Esophagus muscularis mucosa (tissue), 4 donors: ENCODE results near the gene PLCH1. TPM values are rescaled to one million over a fixed set of nuclear protein-coding genes. Genes with fewer than 3 reads are reported as not detected.

Experiments used
- DNase-seq: peaks from one replicate; pipeline ENCODE4 v3.0.0-alpha.2; 2017; ENCODE audit errors: extremely low spot score
- H3K27ac ChIP-seq, 4 donors: fragments of 200-600 bp; sonication (generic); replicated peaks in 1 of 4; 1 replicate in 3 of 4; 2 replicates in 1 of 4; pipeline ENCODE4 v1.5.1; 2016 to 2019; ENCODE audit warnings: mild to moderate bottlenecking in 1 of 4
- H3K27me3 ChIP-seq, 4 donors: fragments of 200-600 bp; sonication (generic); one replicate each; pipeline versions ENCODE4 v1.5.1 to v1.6.0; 2016 to 2019
- H3K36me3 ChIP-seq, 4 donors: fragments of 200-600 bp; sonication (generic); one replicate each; pipeline ENCODE4 v1.5.1; 2016 to 2019
- H3K4me1 ChIP-seq, 4 donors: fragments of 200-600 bp; sonication (generic); one replicate each; pipeline ENCODE4 v1.5.1; 2016 to 2019
- H3K4me3 ChIP-seq, 4 donors: fragments of 200-600 bp; sonication (generic); 1 replicate in 2 of 4; 2 replicates in 2 of 4; pipeline ENCODE4 v1.5.1; 2016 to 2019; ENCODE audit warnings: mild to moderate bottlenecking in 4 of 4, moderate library complexity in 1 of 4
- H3K9me3 ChIP-seq, 4 donors: fragments of 200-600 bp; sonication (generic); 1 replicate in 3 of 4; 2 replicates in 1 of 4; pipeline ENCODE4 v1.5.1; 2016 to 2019
- EP300 ChIP-seq: sonication (generic); formaldehyde crosslinking; IDR thresholded peaks from one replicate; pipeline ENCODE4 v1.6.1; 2017; ENCODE audit warnings: antibody characterized with exemption
- POLR2A ChIP-seq: fragments of 450-650 bp; IDR thresholded peaks from one replicate; pipeline ENCODE4 v1.6.1; 2017; ENCODE audit warnings: antibody characterized with exemption, moderate library complexity, mild to moderate bottlenecking, low read depth
- POLR2AphosphoS5 ChIP-seq, 2 donors: sonication (generic); formaldehyde crosslinking; IDR thresholded peaks; one replicate each; pipeline ENCODE4 v1.6.1; 2017; ENCODE audit warnings: antibody characterized with exemption in 2 of 2
- WGBS: methylation state at CpG from one replicate; pipeline ENCODE4 v1.1.5; 2018; 5-methylcytosine and 5-hydroxymethylcytosine counted together
- intact Hi-C: fragments of 100-400 bp; cut with DNase I; formaldehyde crosslinking; loops from one replicate; pipeline ENCODE4 v1.15.1; 2023
- total RNA-seq, 4 donors: library from RNA; depleted of rRNA; stranded (reverse); fragments of >200 nt; gene quantifications; one replicate each; pipeline versions ENCODE4 v1.1.0 to v1.2.1, GENCODE V29; 2016
- TF ChIP-seq, protein P1 (sequence below), 3 experiments: fragments of 200-600 bp in 2 of 3; fragments of 450-650 bp in 1 of 3; sonication (generic) in 2 of 3; IDR thresholded peaks; one replicate each; pipeline ENCODE4 v1.5.1; 2017 to 2019; ENCODE audit warnings: antibody characterized with exemption in 3 of 3, mild to moderate bottlenecking in 2 of 3, moderate library complexity in 1 of 3

PLCH1 gene
- total RNA-seq, 4 donors from 2014 or later = under 0.01 to 0.52 (median 0.36) TPM

DNA sequence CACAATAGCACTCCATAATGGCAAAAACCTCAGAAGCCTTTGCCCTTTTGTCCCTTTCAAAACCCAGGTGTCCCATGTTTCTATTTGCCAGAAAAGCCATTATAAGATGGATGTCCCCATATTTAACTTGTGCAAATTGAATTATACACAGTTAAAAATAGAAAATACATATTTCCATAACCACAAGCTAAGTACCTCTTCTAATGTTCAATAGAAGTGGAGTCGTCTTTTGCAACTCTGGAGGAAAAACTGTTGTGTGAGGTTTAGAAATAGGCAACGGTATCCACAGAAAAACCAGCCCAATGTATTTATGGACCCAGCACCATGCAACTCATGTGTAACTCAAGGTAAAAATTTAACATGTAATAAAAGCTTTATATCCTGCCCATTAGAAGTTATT lies 367.8 kb downstream of the PLCH1 start:
- Histone ChIP-seq H3K27me3 (no peaks in the 10 kb centered on the region), H3K9me3 (no peaks in the 10 kb centered on the region), H3K36me3 (no peaks in the 10 kb centered on the region), H3K4me1 (peaks cover 0 to 4% (median 0%) of the 10 kb centered on the region in 4 donors), H3K4me3 (no peak overlapping the region), H3K27ac (no peak overlapping the region)
- no peak for DNase-seq
- 76% methylated on average over 2 of the region's 2 CpGs for WGBS
- intact Hi-C loops = no loop called here
- TF ChIP-seq, protein P1, sequence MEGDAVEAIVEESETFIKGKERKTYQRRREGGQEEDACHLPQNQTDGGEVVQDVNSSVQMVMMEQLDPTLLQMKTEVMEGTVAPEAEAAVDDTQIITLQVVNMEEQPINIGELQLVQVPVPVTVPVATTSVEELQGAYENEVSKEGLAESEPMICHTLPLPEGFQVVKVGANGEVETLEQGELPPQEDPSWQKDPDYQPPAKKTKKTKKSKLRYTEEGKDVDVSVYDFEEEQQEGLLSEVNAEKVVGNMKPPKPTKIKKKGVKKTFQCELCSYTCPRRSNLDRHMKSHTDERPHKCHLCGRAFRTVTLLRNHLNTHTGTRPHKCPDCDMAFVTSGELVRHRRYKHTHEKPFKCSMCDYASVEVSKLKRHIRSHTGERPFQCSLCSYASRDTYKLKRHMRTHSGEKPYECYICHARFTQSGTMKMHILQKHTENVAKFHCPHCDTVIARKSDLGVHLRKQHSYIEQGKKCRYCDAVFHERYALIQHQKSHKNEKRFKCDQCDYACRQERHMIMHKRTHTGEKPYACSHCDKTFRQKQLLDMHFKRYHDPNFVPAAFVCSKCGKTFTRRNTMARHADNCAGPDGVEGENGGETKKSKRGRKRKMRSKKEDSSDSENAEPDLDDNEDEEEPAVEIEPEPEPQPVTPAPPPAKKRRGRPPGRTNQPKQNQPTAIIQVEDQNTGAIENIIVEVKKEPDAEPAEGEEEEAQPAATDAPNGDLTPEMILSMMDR (IDR thresholded peaks at IDR 0.05) = no peak
- TF ChIP-seq POLR2A (no peak), POLR2AphosphoS5 (IDR thresholded peaks at IDR 0.05) (no peak), EP300 (no peak)

DNA sequence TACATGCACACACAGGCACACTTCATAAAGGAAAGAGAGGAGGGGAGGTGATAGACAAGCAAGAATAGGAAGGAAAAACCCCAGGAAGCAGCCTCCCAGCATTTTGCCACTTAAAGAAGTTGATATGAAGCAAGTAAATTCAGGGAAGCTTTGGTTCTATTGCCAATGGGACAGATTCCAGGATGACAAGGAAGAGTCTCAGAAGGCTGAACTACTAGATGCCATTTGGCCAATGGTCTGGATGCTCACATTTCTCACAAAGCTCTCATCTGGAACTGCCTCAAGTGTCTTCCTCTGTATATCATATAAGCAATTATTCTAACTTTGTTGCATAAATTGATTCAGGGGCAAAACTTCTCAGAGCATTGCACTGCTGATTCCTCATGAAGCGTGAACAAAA lies 372.6 kb downstream of the PLCH1 start:
- Histone ChIP-seq H3K27ac (no peak overlapping the region), H3K27me3 (no peaks in the 10 kb centered on the region), H3K36me3 (no peaks in the 10 kb centered on the region), H3K4me1 (peaks cover 0 to 10% (median 2%) of the 10 kb centered on the region in 4 donors), H3K9me3 (no peaks in the 10 kb centered on the region), H3K4me3 (no peak overlapping the region)
- no peak for DNase-seq
- 100% methylated on average over 1 of the region's 1 CpG for WGBS
- no peak for TF ChIP-seq EP300
- no peak for TF ChIP-seq POLR2A
- no peak for TF ChIP-seq POLR2AphosphoS5 (IDR thresholded peaks at IDR 0.05)
- TF ChIP-seq, protein P1 (IDR thresholded peaks at IDR 0.05) = no peak
- intact Hi-C loops = no loop called here

DNA sequence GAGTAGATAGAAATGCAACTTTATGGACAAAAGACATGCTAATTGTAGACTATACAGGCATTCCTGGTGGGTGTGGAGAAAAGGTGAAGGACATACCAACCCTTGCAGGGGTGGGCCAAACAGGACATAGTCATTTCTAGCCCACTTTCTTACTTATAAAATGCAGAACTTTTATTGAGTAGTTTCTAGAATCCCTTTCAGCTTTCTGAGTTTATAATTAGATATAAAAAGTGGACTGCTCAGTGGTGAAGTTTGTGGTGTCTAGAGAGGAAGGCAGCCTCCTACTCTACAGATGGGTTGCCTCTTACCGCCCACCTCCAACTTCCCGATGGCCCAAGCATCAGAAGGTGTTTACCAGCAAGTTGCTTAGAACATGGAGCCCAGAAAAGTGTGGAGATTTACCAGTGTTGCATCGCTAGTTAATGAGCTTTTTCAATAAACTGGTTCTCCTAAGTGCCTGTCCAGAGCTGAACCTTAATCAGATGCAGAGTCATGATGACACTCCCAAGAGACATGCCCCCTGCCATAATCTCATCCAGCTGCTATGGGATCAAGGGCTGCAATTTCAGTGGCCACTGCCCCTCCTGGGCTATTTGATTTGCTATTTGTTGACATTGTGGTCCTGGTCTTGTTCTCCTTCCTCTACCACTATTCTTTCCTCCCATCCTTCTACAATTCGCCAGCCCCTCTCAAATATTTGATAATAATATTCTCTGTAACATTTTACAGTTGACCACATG lies 373.9 kb downstream of the PLCH1 start:
- Histone ChIP-seq H3K36me3 (no peaks in the 10 kb centered on the region), H3K27ac (no peak overlapping the region), H3K9me3 (no peaks in the 10 kb centered on the region), H3K4me1 (peaks cover 0 to 10% (median 2%) of the 10 kb centered on the region in 4 donors), H3K4me3 (no peak overlapping the region), H3K27me3 (no peaks in the 10 kb centered on the region)
- WGBS = 90% methylated on average over 4 of the region's 4 CpGs
- TF ChIP-seq, protein P1 (IDR thresholded peaks at IDR 0.05) = no peak
- TF ChIP-seq EP300 = no peak
- TF ChIP-seq POLR2AphosphoS5 (IDR thresholded peaks at IDR 0.05) = no peak
- no peak for TF ChIP-seq POLR2A
- intact Hi-C loops = no loop called here
- no peak for DNase-seq

DNA sequence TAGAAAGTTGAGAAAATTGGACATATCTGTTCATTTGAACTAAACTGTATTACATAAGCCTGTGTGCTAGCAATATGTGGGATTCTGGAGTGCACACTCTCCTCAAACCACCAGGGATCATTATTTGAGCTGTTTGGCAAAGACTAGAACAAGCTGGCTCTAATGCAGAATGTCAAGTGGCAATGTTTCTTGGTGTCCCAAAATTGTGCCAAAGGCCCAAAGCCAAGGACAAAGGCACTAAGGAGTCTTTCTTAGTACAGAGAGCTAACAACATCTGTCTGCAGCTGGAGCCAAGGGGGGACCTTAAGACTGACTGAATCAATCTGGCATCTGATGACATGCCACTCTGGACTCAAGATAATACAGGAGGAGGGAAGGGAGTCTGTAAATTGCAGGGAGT lies 374.7 kb downstream of the PLCH1 start:
- peaks cover 0 to 4% (median 2%) of the 10 kb centered on the region in 4 donors for H3K9me3 ChIP-seq
- H3K27ac ChIP-seq = no peak overlapping the region
- H3K27me3 ChIP-seq = no peaks in the 10 kb centered on the region
- H3K36me3 ChIP-seq = no peaks in the 10 kb centered on the region
- TF ChIP-seq POLR2AphosphoS5 (IDR thresholded peaks at IDR 0.05) (peak in 1 of 2 donors; percentile 17), POLR2A (no peak)
- DNase-seq = no peak
- peaks cover 0 to 10% (median 2%) of the 10 kb centered on the region in 4 donors for H3K4me1 ChIP-seq
- intact Hi-C loops = no loop called here
- H3K4me3 ChIP-seq = no peak overlapping the region

DNA sequence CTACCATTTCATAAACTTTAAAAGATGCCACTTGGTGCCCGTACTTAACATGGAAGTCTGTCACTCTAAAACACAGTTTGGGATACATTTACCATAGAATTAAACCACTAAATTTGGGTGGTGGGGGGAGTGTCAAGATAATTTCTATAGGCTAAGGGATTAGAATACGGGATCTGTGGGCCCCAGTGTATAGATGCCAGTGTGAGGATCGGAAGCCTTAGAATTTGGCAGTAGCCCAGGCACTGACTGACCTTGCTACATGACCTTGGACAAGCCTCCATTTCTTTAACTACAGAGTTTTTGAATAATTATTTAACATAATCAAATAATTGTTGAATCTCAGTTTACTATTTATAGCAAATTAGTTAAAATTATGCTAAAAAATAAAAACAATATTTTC lies 375.1 kb downstream of the PLCH1 start:
- H3K4me1 ChIP-seq = peaks cover 0 to 10% (median 2%) of the 10 kb centered on the region in 4 donors
- no peak for DNase-seq
- no peaks in the 10 kb centered on the region for H3K27me3 ChIP-seq
- WGBS = 59% methylated on average over 3 of the region's 3 CpGs
- intact Hi-C loops = no loop called here
- H3K9me3 ChIP-seq = peaks cover 0 to 5% (median 3%) of the 10 kb centered on the region in 4 donors
- no peak for TF ChIP-seq POLR2A
- TF ChIP-seq, protein P1 (IDR thresholded peaks at IDR 0.05) = no peak
- no peak for TF ChIP-seq POLR2AphosphoS5 (IDR thresholded peaks at IDR 0.05)
- TF ChIP-seq EP300 = no peak
- H3K36me3 ChIP-seq = no peaks in the 10 kb centered on the region
- no peak overlapping the region for H3K27ac ChIP-seq
- H3K4me3 ChIP-seq = no peak overlapping the region
